A549 (cell line): ENCODE data around the gene ODAD4.

Experiments used
- EP300 ChIP-seq, 2 experiments: fragments of >200 bp; sonication (Bioruptor Twin); formaldehyde crosslinking; IDR thresholded peaks; 2 replicates in 1 of 2; 3 replicates in 1 of 2; pipeline ENCODE4 v1.6.1; 2016 to 2017
- POLR2A ChIP-seq: IDR thresholded peaks from 2 replicates; pipeline ENCODE4 v1.6.1; 2012; ENCODE audit warnings: mild to moderate bottlenecking, low read length

GRCh38 chr17:41928693-41929251 is 1.6 kb upstream of the ODAD4 start:
- TF ChIP-seq POLR2A, result no peak
- no peak for TF ChIP-seq EP300 (IDR thresholded peaks at IDR 0.05)
